HG03097 (cell line): ENCODE results near the gene NT5C3B.
"Not testable (repeated sequence)": the region's sequence is repeated elsewhere in the genome, so short reads cannot be mapped to it uniquely, and the experiment has no call there.

Source experiments
- ATAC-seq: cut with Tn5 transposase; IDR thresholded peaks from one replicate; pipeline ENCODE4 v1.9.1; 2021; ENCODE audit not compliant: unreplicated experiment, low FRiP score

Gene NT5C3B

DNA sequence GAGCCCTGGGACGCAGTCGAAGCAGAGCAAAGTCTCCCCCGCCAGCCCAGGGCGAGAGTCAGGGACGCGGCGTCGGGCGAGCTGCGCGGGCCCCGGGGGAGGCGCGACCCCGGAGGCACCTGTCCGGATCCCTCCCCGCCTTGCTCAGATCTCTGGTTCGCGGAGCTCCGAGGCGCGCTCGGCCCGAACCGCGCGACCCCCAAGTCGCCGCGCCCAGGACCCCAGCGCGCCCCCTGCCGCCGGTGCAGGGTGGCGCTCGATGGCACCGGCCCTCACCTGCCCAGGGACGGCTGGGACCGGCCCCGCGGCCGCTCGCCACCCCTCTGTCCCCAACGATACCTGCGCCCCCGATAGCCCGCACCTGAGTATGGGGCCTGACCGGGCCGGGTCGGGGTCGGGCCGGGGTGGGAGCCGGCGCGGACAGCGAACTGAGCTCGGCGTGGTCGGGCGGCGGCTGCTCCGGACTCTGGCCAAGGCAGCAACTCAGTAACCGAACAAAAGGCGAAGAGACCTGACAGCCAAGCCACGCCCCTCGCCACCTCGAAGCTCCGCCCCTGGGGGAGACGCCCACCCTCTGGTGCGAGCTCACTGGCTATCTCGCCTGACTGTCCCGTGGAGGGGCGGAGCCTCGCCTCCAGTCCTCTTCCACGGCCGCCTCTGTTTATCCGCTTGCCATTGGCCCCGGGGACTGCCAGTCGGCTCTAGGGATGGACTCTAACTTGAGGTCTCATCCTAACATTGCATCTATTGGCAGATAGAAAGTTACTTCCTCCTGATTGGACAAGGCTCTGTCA, 49.6 kb downstream of the NT5C3B start, which contains the start of gene JUP:
Gene JUP (minus strand): TSS at position 485 of the 794 bp plus-strand sequence. CDS start 14,857 bp downstream, outside the sequence.
- ATAC-seq, result peak; percentile 82

DNA sequence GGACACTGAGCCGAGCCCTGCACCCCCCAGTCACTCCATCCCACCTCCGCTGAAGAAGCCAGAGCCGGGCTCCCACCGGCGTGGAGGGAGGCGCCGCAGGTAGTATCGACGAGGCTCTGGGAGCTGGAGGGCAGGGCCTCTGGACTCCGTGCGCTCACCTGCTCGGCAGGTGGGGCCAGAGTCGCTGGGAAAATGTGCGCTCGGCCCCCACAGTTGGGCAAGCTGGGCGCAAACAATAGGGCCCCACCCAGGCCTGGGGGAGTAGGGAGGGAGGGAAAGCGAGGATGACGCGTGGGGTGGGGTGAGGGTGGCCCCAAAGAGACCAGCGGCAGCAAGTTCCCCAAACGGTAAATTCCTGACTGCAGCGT, 50.2 kb downstream of the NT5C3B start:
- ATAC-seq, result no peak

GRCh38 chr17:41785091-41785858, 50.8 kb downstream of the NT5C3B start:
- ATAC-seq, result no peak

GRCh38 chr17:41784207-41784744, 51.8 kb downstream of the NT5C3B start:
- ATAC-seq, result no peak

DNA sequence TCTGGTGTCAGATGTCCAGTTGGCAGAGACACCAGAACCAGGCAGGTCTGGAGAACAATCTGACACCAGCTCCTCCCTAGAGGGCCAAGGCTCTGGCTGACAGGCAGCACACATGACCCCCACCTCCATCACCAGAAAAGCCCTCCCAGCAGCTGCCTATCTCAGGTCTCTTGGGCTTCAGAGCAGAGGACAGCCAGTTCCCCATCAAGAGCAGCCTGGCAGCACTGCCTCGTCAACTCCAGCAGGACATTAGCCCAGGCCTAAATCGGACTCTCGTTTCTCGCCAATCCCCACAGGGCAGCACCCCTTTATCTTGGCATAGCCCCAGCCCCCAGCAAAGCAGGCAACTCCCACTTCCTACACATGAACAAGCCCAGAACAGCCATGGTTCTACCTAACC, 53.9 kb downstream of the NT5C3B start:
- no peak for ATAC-seq

DNA sequence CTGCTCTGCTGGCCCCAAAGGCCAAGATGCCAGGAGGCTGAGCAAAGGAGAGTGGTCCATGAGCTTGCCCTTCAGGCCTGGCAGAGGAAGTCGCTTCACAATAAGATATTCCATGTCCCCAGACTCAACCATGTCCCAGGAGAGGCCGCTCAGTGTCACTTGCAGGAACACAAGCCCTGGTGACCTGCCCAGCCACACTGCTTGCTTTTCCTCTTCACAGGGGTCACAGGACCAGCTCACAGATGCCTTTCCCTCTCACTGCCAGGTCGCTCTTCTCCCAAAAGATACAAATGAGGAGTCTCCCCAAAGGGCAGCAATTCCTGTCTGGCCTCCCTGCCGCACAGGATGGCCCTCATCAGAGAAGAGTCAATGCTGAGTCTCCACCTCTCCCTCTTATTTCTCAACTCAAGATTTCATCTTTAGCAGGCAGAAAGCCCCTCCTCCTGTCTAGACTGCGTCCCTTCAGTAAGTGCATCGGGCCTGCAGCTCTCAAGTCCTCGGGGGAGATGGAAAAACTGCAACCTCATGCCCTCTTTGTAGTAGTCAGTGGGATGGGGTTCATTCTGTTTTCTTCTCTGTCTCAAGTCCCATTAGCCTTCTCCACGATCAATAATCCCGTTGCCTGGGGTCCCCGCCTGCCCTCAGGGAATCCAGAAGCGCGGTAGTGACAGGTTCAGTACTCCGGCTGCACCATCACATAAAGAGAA, 54.5 kb downstream of the NT5C3B start:
- no peak for ATAC-seq

DNA sequence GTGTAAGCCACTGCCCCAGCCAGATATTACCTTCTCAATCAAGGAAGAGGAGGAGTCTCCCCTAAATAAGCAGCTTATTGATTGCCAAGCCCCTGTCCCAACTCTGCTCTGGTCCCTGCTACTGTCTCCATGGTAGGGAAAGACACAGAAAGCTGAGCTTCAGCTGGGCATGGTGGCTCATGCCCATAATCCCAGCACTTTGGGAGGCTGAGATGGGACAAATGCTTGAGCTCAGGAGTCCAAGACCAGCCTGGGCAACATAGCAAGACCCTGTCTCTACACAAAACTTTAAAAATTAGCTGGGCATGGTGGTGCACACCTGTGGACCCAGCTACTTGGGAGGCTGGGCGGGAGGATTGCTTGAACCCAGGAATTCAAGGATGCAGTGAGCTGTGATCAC, 56.1 kb downstream of the NT5C3B start:
- no peak for ATAC-seq

- no peak for ATAC-seq
Measured at GRCh38 chr17:41777574-41778188, 58.4 kb downstream of the NT5C3B start.

DNA sequence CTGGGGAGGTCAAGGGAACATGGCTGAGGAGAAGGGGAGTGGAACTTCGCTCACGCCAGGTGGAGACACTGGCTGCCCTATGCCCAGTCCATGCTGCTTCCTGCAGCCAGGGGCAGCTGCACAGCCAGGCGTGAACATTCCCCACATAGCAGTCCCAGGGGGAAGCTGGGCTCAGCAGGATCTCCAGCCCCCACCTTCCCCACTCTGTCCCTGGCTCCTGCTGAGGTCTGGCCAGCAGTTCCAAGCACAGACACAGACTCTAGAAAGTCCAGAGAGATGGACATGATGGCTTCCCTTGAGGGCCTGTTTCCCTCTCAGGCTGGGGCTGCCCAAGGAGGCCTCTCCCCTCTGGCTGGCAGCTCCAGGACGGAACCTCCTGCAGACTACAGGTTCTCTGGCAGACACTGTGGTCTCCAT, 58.9 kb downstream of the NT5C3B start:
- ATAC-seq, result no peak

GRCh38 chr17:41776262-41776900, 59.7 kb downstream of the NT5C3B start:
- not testable (repeated sequence) for ATAC-seq

GRCh38 chr17:41775394-41776226, 60.4 kb downstream of the NT5C3B start:
- no peak for ATAC-seq
